GM23338 (cell line): ENCODE results near the gene TRAPPC3L. TPM values are rescaled to one million over a fixed set of nuclear protein-coding genes. Genes with fewer than 3 reads are reported as not detected.

ENCODE experiments used
- ATAC-seq: fragments of 200-7000 bp; cut with Tn5 transposase; 3 replicates; pipeline ENCODE4 v1.9.1; 2020
- DNase-seq: peaks from one replicate; pipeline ENCODE4 v3.0.0-alpha.2; 2015; ENCODE audit warnings: low spot score
- H2AFZ ChIP-seq: fragments of 200-600 bp; sonication (generic); 2 replicates; pipeline ENCODE4 v1.8.0; 2016; ENCODE audit warnings: antibody characterized with exemption, mild to moderate bottlenecking, moderate library complexity
- H3F3A ChIP-seq: fragments of 200-600 bp; sonication (generic); replicated peaks from 2 replicates; pipeline ENCODE4 v1.8.0; 2017; ENCODE audit warnings: antibody characterized with exemption, mixed run types, low read depth
- H3K27ac ChIP-seq: fragments of 200-600 bp; sonication (generic); 2 replicates; pipeline ENCODE4 v1.6.1; 2016; ENCODE audit warnings: low read depth
- H3K27me3 ChIP-seq: fragments of 200-600 bp; sonication (generic); 2 replicates; pipeline ENCODE4 v1.8.0; 2016; ENCODE audit warnings: mild to moderate bottlenecking, mixed run types, moderate library complexity; ENCODE audit not compliant: insufficient read depth
- H3K36me3 ChIP-seq: fragments of 200-600 bp; sonication (generic); 2 replicates; pipeline ENCODE4 v1.8.0; 2016; ENCODE audit warnings: mild to moderate bottlenecking; ENCODE audit not compliant: insufficient read depth
- H3K4me1 ChIP-seq: fragments of 200-600 bp; sonication (generic); 2 replicates; pipeline ENCODE4 v1.8.0; 2016; ENCODE audit warnings: mild to moderate bottlenecking, moderate library complexity; ENCODE audit not compliant: insufficient read depth
- H3K4me2 ChIP-seq: fragments of 200-600 bp; sonication (generic); 2 replicates; pipeline ENCODE4 v1.7.1; 2017; ENCODE audit warnings: mixed run types
- H3K4me3 ChIP-seq: fragments of 200-600 bp; sonication (generic); 2 replicates; pipeline ENCODE4 v1.6.1; 2016; ENCODE audit warnings: mixed run types
- H3K79me2 ChIP-seq: fragments of 200-600 bp; sonication (generic); replicated peaks from 2 replicates; pipeline ENCODE4 v1.8.0; 2017; ENCODE audit warnings: mild to moderate bottlenecking; ENCODE audit not compliant: insufficient read depth
- H3K9me2 ChIP-seq: fragments of 200-600 bp; sonication (generic); 2 replicates; pipeline ENCODE4 v1.8.0; 2017; ENCODE audit not compliant: insufficient read depth
- H4K20me1 ChIP-seq: fragments of 200-600 bp; sonication (generic); replicated peaks from 2 replicates; pipeline ENCODE4 v1.8.0; 2017; ENCODE audit warnings: mild to moderate bottlenecking; ENCODE audit not compliant: insufficient read depth
- H3K27ac Mint-ChIP-seq: 2 replicates; pipeline ENCODE4 v1.8.0; 2020; ENCODE audit warnings: inconsistent platforms, mild to moderate bottlenecking, moderate library complexity, mixed read lengths
- H3K27me3 Mint-ChIP-seq: 3 replicates; pipeline ENCODE4 v1.8.0; 2022; ENCODE audit warnings: low read depth, mild to moderate bottlenecking, moderate library complexity, mixed read lengths, inconsistent platforms; ENCODE audit not compliant: insufficient read depth, poor library complexity
- H3K36me3 Mint-ChIP-seq: 3 replicates; pipeline ENCODE4 v1.8.0; 2021; ENCODE audit warnings: low read depth, mild to moderate bottlenecking, inconsistent platforms, moderate library complexity, mixed read lengths
- H3K4me1 Mint-ChIP-seq: 3 replicates; pipeline ENCODE4 v1.8.0; 2020; ENCODE audit warnings: mild to moderate bottlenecking, inconsistent platforms, mixed read lengths
- H3K4me3 Mint-ChIP-seq: 3 replicates; pipeline ENCODE4 v1.8.0; 2021; ENCODE audit warnings: moderate library complexity, mild to moderate bottlenecking, inconsistent platforms, mixed read lengths
- H3K9me3 Mint-ChIP-seq: 3 replicates; pipeline ENCODE4 v1.8.0; 2020; ENCODE audit warnings: moderate library complexity, mild to moderate bottlenecking, inconsistent platforms, mixed read lengths
- ETS1 ChIP-seq: IDR thresholded peaks from 2 replicates; pipeline ENCODE4 v1.6.1; 2016; ENCODE audit warnings: antibody characterized with exemption
- EZH2 ChIP-seq: fragments of 200-600 bp; sonication (generic); IDR thresholded peaks from one replicate; pipeline ENCODE4 v1.8.0; 2017; ENCODE audit warnings: antibody characterized with exemption, mild to moderate bottlenecking, low read depth; ENCODE audit not compliant: unreplicated experiment
- EZH2phosphoT487 ChIP-seq: fragments of 200-600 bp; sonication (generic); IDR thresholded peaks from one replicate; pipeline ENCODE4 v1.8.1; 2018; ENCODE audit warnings: antibody characterized with exemption; ENCODE audit not compliant: unreplicated experiment
- NANOG ChIP-seq: IDR thresholded peaks from 2 replicates; pipeline ENCODE4 v1.6.1; 2016; ENCODE audit warnings: antibody characterized with exemption, borderline replicate concordance
- POLR2AphosphoS5 ChIP-seq: IDR thresholded peaks from 2 replicates; pipeline ENCODE4 v1.6.1; 2016; ENCODE audit warnings: antibody characterized with exemption, low read depth
- REST ChIP-seq: IDR thresholded peaks from one replicate; pipeline ENCODE4 v1.6.1; 2018; ENCODE audit warnings: antibody characterized with exemption; ENCODE audit not compliant: unreplicated experiment
- ZNF114 ChIP-seq: fragments of 250-450 bp; sonication (Bioruptor Pico); IDR thresholded peaks from 2 replicates; pipeline ENCODE4 v1.5.0; 2020; ENCODE audit warnings: mild to moderate bottlenecking, moderate library complexity
- ZNF331 ChIP-seq: fragments of 250-450 bp; sonication (Bioruptor Pico); IDR thresholded peaks from 2 replicates; pipeline ENCODE4 v1.5.0; 2020; ENCODE audit warnings: low read depth, mild to moderate bottlenecking, moderate library complexity
- ZNF462 ChIP-seq: fragments of 250-450 bp; sonication (Bioruptor Pico); IDR thresholded peaks from 2 replicates; pipeline ENCODE4 v1.5.0; 2020; ENCODE audit warnings: mild to moderate bottlenecking, moderate library complexity
- polyA plus RNA-seq: library from polyadenylated mRNA; unstranded; fragments of >200 nt; fragmentation: Nextera tagmentation; extraction: Ambion mirVana; gene quantifications from 2 replicates; pipeline ENCODE4 v1.2.1, GENCODE V29; 2016
- total RNA-seq: library from RNA; depleted of rRNA; stranded (reverse); fragments of >200 nt; shearing (Covaris generic); gene quantifications from 2 replicates; pipeline ENCODE4 v1.2.3, GENCODE V29; 2014

The TRAPPC3L gene
- total and polyA plus RNA-seq, 2 experiments from 2014 or later: not detected

- TF ChIP-seq ZNF331 (CRISPR knock-in tag) (no peak), ZNF114 (CRISPR knock-in tag) (no peak), REST (no peak), POLR2AphosphoS5 (no peak)
Measured at GRCh38 chr6:116580198-116580597, 34.7 kb upstream of the TRAPPC3L start (continued).

- Histone ChIP-seq H3K4me2 (no peak overlapping the region), H3K4me1 (no peaks in the 10 kb centered on the region), H3K4me3 (no peak overlapping the region), H3K27ac (no peak overlapping the region), H2AFZ (no peak overlapping the region), H3K9me2 (no peaks in the 10 kb centered on the region), H3K79me2 (peaks cover 52% of the 10 kb centered on the region), H3F3A (no peaks in the 10 kb centered on the region), H4K20me1 (no peaks in the 10 kb centered on the region), H3K36me3 (no peaks in the 10 kb centered on the region), H3K27me3 (no peaks in the 10 kb centered on the region)
- Mint-ChIP-seq H3K9me3 (no peaks in the 10 kb centered on the region), H3K4me1 (no peaks in the 10 kb centered on the region), H3K27me3 (peaks cover 2% of the 10 kb centered on the region), H3K36me3 (no peaks in the 10 kb centered on the region), H3K4me3 (no peak overlapping the region), H3K27ac (no peak overlapping the region)
- TF ChIP-seq EZH2phosphoT487 (no peak), ZNF331 (CRISPR knock-in tag) (no peak)
- DNase-seq (no peak), ATAC-seq (no peak)
Measured at GRCh38 chr6:116579143-116579542, 33.7 kb upstream of the TRAPPC3L start.

- H3K27me3 Mint-ChIP-seq: peaks cover 2% of the 10 kb centered on the region
- H3K4me2 ChIP-seq: no peak overlapping the region
- no peaks in the 10 kb centered on the region for H3K36me3 ChIP-seq
- no peaks in the 10 kb centered on the region for H3K9me3 Mint-ChIP-seq
- no peak for DNase-seq
- H3K36me3 Mint-ChIP-seq: no peaks in the 10 kb centered on the region
- no peak overlapping the region for H3K27ac ChIP-seq
- H3K4me1 Mint-ChIP-seq: no peaks in the 10 kb centered on the region
- H3K27me3 ChIP-seq: no peaks in the 10 kb centered on the region
- H3K4me3 ChIP-seq: no peak overlapping the region
- no peak overlapping the region for H3K27ac Mint-ChIP-seq
- H4K20me1 ChIP-seq: no peaks in the 10 kb centered on the region
- no peaks in the 10 kb centered on the region for H3K4me1 ChIP-seq
- no peak overlapping the region for H2AFZ ChIP-seq
- peaks cover 60% of the 10 kb centered on the region for H3K79me2 ChIP-seq
- H3K4me3 Mint-ChIP-seq: no peak overlapping the region
- H3F3A ChIP-seq: no peaks in the 10 kb centered on the region
- no peak for ATAC-seq
- H3K9me2 ChIP-seq: no peaks in the 10 kb centered on the region
- no peak for TF ChIP-seq NANOG
- TF ChIP-seq EZH2: no peak
- TF ChIP-seq ETS1: no peak
- no peak for TF ChIP-seq ZNF462 (CRISPR knock-in tag)
- TF ChIP-seq EZH2phosphoT487: no peak
- TF ChIP-seq ZNF331 (CRISPR knock-in tag): no peak
Measured at GRCh38 chr6:116578335-116578734, 32.9 kb upstream of the TRAPPC3L start.
